ENCODE measurements around the gene SEMA3C.

The SEMA3C gene

GRCh38 chr7:80890426-80891258, 28.2 kb downstream of the SEMA3C start:
- DNase-seq (ENCODE audit: low spot score) (no peak), FAIRE-seq (no peak)

DNA sequence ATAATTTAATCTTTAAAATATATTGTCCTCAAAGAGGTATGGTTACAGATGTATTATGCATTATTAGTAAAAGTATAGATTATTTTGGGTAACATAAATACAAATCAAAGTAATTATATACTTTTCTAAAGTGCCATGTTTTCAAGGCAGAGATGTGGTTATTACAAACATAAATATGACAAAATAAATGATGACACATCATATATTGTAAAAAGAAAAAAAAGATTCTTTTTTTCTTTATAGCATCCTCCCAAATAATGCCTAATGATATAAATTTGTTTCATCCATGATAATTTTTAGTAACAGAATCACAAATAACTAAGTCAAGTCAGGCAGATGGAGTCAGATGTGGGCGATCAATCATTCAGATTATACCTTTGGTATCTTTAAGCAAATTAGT, 29.3 kb downstream of the SEMA3C start:
- DNase-seq (ENCODE audit: low spot score) (no peak), FAIRE-seq (no peak)

DNA sequence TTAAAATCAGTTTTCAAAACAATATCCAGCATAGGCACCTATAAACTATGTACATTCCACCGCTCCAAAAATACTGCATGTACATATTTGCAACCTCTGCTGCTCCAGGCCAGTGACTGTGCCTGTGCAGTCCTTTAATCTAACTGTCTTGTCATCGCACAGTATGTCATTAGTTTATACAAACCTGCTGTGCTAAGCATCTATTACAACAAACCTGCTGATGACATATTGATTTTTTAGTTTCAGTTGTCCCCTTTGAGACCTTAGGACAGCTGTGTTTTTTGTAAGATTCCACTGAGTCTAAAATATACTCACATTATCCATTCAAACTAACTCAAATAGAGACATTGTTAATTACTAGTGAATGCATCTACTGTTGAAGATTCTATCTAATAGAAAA, 33.1 kb downstream of the SEMA3C start:
- FAIRE-seq = peak; percentile 72
- DNase-seq (ENCODE audit: low spot score) = no peak

- FAIRE-seq (peak; percentile 84), DNase-seq (ENCODE audit: low spot score) (no peak)
These were observed 34.2 kb downstream of the SEMA3C start for GRCh38 chr7:80884511-80885195.

DNA sequence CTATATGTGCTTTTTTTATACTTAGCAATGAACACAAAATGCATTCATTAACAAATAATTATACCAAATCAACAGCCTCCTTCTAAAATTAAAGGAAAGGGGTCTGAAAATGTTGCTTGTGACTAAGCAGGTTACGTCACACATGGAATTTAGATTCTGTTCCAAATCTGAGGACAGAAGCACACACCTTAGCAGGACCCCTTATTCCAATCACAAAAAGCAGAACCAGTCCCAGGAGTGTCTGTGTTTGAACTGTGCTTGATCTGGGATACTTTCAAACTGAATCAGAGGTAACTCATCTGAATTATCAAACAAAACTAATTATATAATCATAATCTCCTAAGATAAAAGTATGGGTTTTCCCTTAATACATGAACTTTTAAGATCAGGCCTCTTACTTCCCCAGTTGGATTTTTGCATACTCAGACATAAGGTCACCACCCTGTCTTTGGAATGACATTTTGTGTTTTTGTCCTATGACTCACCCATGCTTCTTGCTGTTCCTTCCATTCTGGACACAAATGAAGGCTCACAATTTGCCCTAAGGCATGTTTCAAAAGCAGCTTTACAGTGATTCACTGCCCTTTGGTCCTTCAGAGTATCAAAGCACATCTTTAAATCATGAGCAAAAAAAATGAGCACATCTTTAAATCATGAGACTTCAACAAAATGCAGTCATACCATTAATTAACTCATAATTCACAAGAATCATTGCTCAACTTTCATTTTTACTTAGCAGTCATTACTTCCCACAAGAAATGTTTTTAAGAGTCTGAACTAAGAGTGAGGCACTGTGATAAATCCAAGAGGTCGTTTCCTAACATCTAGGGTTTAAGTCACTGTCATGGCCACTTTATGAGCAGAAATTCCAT, 35.5 kb downstream of the SEMA3C start:
- FAIRE-seq = peak; percentile 97
- DNase-seq (ENCODE audit: low spot score) = peak; percentile 76

GRCh38 chr7:80882213-80882801, 36.5 kb downstream of the SEMA3C start:
- DNase-seq (ENCODE audit: low spot score) (no peak), FAIRE-seq (no peak)

DNA sequence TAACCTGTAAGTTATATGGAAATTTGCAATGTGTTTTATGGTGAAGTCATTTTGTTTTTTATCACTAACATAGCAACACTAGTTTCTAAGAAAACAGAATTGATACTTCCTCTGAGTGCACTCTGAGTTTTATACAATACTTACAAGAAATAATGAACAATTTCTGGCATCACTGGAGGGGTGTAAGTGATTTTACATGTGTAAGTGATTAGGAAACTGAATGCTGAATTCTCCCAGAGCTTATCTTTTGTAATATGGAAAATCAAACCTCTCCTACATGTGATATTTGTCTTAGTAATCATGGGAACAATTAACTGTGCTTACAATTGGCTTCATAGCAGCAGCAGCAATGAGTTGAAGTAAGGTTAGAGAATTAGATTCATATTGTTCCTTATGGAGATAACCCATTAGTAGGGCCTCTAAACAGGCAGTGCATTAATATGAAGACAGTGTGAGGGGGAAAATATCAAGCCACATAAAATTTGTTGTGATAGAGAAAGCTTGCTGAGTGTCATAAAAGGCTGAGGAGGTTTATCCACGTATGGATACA, 37.4 kb downstream of the SEMA3C start:
- FAIRE-seq = peak; percentile 83
- DNase-seq (ENCODE audit: low spot score) = no peak

DNA sequence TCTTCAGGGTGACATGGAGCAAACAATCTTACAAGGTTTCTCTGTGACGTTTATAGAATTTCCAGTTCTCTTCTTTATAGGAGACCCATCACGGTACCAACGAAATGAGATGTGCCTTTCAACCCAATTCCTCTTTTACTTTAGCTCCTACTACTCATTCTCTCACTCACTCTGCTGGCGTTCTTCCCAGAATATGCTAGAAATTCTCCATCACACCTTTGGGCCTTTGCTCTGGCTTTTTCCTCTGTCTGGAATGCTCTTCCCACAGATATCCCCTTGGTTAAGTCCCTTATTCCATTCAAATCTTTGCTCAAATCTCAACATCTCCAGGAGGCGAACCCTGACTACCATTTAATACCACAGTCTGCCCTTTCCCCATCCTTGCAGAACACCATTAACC, 39.0 kb downstream of the SEMA3C start:
- FAIRE-seq (no peak), DNase-seq (ENCODE audit: low spot score) (no peak)

DNA sequence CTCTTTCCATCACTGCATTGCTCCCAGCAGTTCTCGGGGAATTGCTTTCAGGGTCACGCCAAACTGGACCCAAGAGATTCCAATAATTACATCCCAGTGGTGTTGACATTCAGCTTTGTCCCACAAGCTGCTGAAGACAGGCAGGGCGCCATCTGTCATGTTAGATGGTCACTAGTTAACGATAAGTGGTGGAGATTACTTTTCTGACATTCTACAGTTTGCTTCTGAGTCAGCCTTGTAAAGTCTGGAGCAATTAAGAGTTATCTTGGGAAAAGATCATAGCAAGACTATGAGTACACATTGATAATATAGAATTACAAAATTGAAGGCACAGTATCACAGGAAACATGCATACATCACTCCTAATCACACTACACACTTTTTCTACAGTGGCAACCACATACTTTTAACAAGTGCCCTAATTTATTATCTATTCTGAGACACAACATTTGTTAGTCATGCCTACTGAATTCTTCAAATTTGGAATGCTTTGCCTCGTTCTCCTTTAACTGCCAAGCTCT, 41.9 kb downstream of the SEMA3C start:
- peak; percentile 80 for FAIRE-seq
- DNase-seq (ENCODE audit: low spot score) = no peak

GRCh38 chr7:80875537-80876120, 43.2 kb downstream of the SEMA3C start:
- DNase-seq (ENCODE audit: low spot score) (no peak), FAIRE-seq (no peak)

- DNase-seq (ENCODE audit: low spot score) = no peak
- FAIRE-seq = peak; percentile 5
These were observed 45.7 kb downstream of the SEMA3C start for GRCh38 chr7:80873140-80873539.

DNA sequence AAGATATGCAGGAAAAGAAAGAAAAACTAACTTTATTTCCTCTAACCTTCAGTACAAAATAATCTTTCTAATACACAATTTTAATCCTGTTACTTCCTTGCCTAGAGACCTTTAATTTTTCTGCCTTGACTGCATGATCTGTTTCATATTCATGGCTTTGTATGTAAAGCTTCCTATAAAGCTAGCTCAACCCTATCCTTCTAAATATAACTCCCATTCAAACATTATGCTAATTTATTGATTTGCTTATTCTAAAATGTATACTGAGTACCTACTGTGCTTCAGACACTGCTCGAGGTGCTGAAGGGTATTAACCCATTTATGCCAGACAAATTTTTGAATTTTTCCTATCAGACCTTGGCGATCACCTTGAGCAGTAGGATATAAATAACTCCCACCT, 47.6 kb downstream of the SEMA3C start:
- no peak for FAIRE-seq
- DNase-seq (ENCODE audit: low spot score) = no peak

- no peak for FAIRE-seq
These were observed 48.0 kb downstream of the SEMA3C start for GRCh38 chr7:80870813-80871212.

DNA sequence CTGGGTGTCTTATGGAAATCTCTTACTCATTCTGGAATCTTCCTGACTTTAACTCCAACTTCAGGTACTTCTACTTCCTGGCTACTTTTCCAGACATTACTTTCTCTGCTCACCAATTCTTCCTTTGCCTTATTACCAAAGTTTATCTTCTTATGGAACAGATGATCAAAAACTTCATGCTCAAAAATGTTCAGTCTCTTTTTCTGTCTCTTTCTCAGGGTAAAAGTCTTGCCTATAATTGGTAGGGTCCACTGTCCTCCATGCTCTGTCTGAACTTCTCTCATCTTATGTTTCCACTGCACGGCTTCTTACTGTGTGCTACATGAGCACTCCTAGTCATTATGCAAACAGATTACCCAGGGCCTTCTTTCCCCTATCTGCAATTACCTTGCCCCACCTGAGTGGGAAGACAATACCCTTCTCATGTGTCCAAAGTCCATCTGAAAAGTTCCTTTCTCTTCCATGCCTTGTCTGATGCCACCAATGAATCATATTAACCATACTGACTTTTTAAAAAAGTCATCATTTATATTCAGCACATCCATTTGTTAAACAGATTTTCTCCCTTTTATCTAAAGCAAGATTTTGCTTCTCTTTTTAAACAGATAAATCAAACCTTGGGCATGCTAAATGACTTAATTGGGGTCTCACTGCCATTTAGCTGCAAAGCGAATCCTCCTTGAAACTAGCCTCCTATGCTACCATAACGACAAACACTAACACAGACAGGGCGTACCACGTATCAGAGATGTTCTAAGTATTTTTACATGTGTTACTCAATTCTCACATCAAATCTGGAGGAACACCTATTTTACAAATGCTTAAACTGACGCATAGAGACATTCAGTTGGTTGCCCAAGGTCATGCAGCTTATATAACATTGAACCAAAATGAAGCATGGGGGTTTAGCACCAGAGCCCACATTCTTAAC, 48.8 kb downstream of the SEMA3C start:
- DNase-seq (ENCODE audit: low spot score) (no peak), FAIRE-seq (no peak)

More at GRCh38 chr7:80870813-80871212, 48.0 kb downstream of the SEMA3C start:
- no peak for DNase-seq (ENCODE audit: low spot score)

- FAIRE-seq = no peak
These were observed 49.6 kb downstream of the SEMA3C start for GRCh38 chr7:80869106-80869784.

GRCh38 chr7:80868566-80868965, 50.3 kb downstream of the SEMA3C start:
- no peak for FAIRE-seq
- DNase-seq (ENCODE audit: low spot score) = no peak

More at GRCh38 chr7:80869106-80869784, 49.6 kb downstream of the SEMA3C start:
- DNase-seq (ENCODE audit: low spot score) = no peak

DNA sequence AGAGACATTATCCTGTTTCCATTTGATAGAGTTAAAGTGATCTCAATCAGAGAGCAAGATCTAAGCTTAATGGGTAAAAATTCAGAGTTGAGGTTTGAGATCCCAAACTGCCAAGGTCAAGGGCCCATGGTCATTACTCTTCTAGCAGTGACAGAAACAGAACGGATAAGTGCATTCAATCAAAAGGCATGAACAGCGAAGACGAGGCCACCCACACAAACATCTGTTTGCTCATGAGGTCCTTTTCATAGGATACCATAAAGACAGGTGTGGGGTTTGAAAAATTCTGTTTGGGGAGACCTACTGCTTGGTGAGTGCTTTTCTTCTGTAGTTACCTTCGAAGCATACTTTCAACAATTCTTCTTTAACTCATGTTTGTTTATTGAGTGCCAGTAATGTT, 58.3 kb downstream of the SEMA3C start:
- DNase-seq (ENCODE audit: low spot score) (no peak), FAIRE-seq (no peak)

DNA sequence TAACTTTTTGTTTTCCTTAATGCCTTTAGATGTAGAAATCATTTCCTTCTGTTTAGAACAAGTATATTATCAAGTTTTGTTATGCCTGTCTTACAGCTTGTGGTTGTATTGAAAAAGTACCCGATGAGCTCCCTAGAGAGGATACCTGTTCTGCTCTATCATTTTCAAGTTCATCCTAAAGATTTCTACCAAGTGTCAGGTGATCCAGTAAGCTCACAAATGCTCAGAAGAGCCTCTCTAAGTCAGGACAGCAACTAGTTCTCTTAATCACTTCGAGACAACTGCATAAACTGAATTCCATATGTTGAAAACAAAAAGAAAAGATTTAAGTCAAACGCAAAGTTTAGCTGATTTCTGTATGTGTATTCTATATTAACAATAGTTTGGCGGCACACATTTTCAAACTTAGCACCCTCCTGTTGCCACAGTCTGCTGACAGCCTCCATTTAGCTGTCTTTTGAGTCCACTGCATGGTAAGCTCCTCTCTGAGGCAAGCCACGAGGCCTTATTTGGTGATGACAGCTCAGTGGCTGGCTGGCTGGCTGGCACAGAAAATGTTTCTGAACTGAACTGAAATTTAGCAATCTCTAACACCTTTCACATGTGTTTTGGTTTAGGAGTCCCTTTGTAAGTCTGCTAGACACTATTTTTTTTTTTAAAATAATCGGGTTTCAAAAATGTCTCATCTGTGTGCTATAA, 59.4 kb downstream of the SEMA3C start:
- DNase-seq (ENCODE audit: low spot score) (no peak), FAIRE-seq (peak; percentile 5)
